PC-9 (cell line): Measurements from ENCODE around the gene GAL3ST3.

Experiments used
- CTCF ChIP-seq: fragments of 200-600 bp; sonication (generic); conservative IDR thresholded peaks from 2 replicates; pipeline ENCODE4 v1.6.1; 2017; ENCODE audit warnings: mixed run types, antibody characterized with exemption, mild to moderate bottlenecking, moderate library complexity
- EZH2 ChIP-seq: fragments of 200-600 bp; sonication (generic); IDR thresholded peaks from 2 replicates; pipeline ENCODE4 v1.8.0; 2017; ENCODE audit warnings: antibody characterized with exemption, low read depth

GRCh38 chr11:66050581-66051231 lies 1.7 kb upstream of the GAL3ST3 start:
- TF ChIP-seq CTCF (no peak), EZH2 (no peak)
